ENCODE results near the gene CCDC13. TPM values are rescaled to one million over a fixed set of nuclear protein-coding genes. Genes with fewer than 3 reads are reported as not detected.

CCDC13 gene
- total and polyA plus RNA-seq, 12 donors = 0.16 to 1.2 (median 0.55) TPM; not detected in 2

- ATAC-seq (no peak), DNase-seq (no peak)
- Histone ChIP-seq H3K9me3 (peaks cover 0 to 5% (median 0%) of the 10 kb centered on the region in 11 donors), H3K36me3 (peaks cover 0 to 44% (median 15%) of the 10 kb centered on the region in 9 donors), H3K27ac (no peak overlapping the region), H3K4me1 (peaks cover 0 to 36% (median 11%) of the 10 kb centered on the region in 9 donors), H3K4me3 (no peak overlapping the region), H3K27me3 (no peaks in the 10 kb centered on the region)
- TF ChIP-seq CTCF (IDR thresholded peaks at IDR 0.05) = no peak
- intact Hi-C loops (cut with DNase I) = no loop called here
- WGBS, 2 donors = 76 to 80% methylated on average over 2 of the region's 2 CpGs
Measured at GRCh38 chr3:42795621-42796181, 22.6 kb upstream of the CCDC13 start.

- DNase-seq (no peak), ATAC-seq (no peak)
- intact Hi-C loops (cut with DNase I) = no loop called here
- peaks cover 0 to 27% (median 6%) of the 10 kb centered on the region in 9 donors for H3K4me1 ChIP-seq
- no peak overlapping the region for H3K27ac ChIP-seq
- H3K27me3 ChIP-seq = no peaks in the 10 kb centered on the region
- H3K9me3 ChIP-seq = no peaks in the 10 kb centered on the region
- 70% methylated on average over 6 of the region's 6 CpGs for WGBS, 2 donors
- H3K4me3 ChIP-seq = no peak overlapping the region
- TF ChIP-seq CTCF (IDR thresholded peaks at IDR 0.05) = no peak
- peaks cover 0 to 74% (median 15%) of the 10 kb centered on the region in 9 donors for H3K36me3 ChIP-seq
Measured at GRCh38 chr3:42790714-42791229, 17.7 kb upstream of the CCDC13 start.

- H3K27me3 ChIP-seq = no peaks in the 10 kb centered on the region
- H3K4me1 ChIP-seq = peaks cover 0 to 15% (median 7%) of the 10 kb centered on the region in 9 donors
- 97 to 100% methylated on average over 2 of the region's 2 CpGs for WGBS, 2 donors
- no peak overlapping the region for H3K4me3 ChIP-seq
- DNase-seq = no peak
- intact Hi-C loops (cut with DNase I) = loop anchor here in 2 of 10 donors (10.0 kb wide), 1 partner anchor 48 kb away; no protein-coding TSS in a partner anchor
- H3K27ac ChIP-seq = no peak overlapping the region
- no peaks in the 10 kb centered on the region for H3K9me3 ChIP-seq
- H3K36me3 ChIP-seq = peaks cover 0 to 90% (median 7%) of the 10 kb centered on the region in 9 donors
- no peak for TF ChIP-seq CTCF (IDR thresholded peaks at IDR 0.05)
- ATAC-seq = no peak
Measured at GRCh38 chr3:42786631-42787030, 13.6 kb upstream of the CCDC13 start.

GRCh38 chr3:42786212-42786611 lies 13.2 kb upstream of the CCDC13 start:
- Histone ChIP-seq H3K4me1 (peaks cover 0 to 16% (median 7%) of the 10 kb centered on the region in 9 donors), H3K27ac (no peak overlapping the region), H3K4me3 (no peak overlapping the region), H3K9me3 (no peaks in the 10 kb centered on the region), H3K27me3 (no peaks in the 10 kb centered on the region), H3K36me3 (peaks cover 0 to 91% (median 7%) of the 10 kb centered on the region in 9 donors)
- DNase-seq (no peak), ATAC-seq (no peak)
- TF ChIP-seq CTCF (IDR thresholded peaks at IDR 0.05) = no peak
- intact Hi-C loops (cut with DNase I) = loop anchor here in 2 of 10 donors (10.0 kb wide), 1 partner anchor 49 kb away; no protein-coding TSS in a partner anchor
- WGBS, 2 donors = 19 to 47% methylated on average over 1 of the region's 1 CpG

All from heart right ventricle (tissue), 16 donors.